Measurements from ENCODE around the gene TTC21A.

Gene TTC21A

DNA sequence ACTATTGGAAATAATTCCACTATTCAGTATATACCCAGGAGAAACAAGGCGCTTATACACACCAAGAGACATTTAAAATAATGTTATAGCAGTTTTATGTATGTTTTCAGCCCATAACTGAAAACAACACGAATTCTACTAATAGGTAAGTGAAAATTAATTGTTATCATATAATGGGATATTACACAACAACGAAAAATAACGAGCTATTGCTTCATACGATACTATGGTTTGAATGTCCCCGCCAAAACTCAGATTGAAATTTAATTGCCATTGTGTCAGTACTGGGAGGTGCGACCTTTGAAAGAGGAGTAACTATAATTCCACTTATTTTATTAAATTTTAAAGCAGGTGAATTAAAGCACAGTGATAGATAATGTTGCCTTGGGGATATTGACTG, 49.9 kb downstream of the TTC21A start:
- TF ChIP-seq, protein P1, sequence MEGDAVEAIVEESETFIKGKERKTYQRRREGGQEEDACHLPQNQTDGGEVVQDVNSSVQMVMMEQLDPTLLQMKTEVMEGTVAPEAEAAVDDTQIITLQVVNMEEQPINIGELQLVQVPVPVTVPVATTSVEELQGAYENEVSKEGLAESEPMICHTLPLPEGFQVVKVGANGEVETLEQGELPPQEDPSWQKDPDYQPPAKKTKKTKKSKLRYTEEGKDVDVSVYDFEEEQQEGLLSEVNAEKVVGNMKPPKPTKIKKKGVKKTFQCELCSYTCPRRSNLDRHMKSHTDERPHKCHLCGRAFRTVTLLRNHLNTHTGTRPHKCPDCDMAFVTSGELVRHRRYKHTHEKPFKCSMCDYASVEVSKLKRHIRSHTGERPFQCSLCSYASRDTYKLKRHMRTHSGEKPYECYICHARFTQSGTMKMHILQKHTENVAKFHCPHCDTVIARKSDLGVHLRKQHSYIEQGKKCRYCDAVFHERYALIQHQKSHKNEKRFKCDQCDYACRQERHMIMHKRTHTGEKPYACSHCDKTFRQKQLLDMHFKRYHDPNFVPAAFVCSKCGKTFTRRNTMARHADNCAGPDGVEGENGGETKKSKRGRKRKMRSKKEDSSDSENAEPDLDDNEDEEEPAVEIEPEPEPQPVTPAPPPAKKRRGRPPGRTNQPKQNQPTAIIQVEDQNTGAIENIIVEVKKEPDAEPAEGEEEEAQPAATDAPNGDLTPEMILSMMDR (IDR thresholded peaks at IDR 0.05; ENCODE audit: extremely low read depth, missing control alignments) = no peak
- DNase-seq (ENCODE audit: low spot score) = no peak

DNA sequence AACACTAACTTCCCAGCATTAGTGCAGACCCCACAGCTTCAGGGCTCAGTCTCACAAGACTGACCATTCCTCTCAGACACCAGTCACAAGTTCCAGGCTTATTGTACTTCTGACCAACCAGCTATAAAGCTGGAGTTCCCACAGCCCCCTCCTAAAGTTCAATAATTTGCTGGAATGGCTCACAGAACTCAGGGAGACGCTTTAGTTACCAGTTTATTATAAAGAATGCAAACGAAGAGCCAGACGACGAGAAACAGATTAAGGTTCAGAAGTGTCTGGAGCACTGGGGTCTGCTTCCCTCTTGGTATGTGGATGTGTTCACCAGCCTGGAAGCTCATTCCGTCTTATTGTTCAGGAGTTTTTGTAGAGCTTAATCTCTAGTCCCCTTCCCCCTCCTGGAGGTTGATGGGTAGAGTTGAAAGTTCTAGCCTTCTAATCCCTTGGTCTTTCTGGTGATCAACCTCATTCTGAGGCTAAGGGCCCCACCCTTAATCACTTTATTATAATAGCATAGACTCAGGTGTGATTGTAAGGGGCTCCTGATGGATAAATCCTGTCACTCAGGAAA, 50.8 kb downstream of the TTC21A start:
- TF ChIP-seq, protein P1 (IDR thresholded peaks at IDR 0.05; ENCODE audit: extremely low read depth, missing control alignments) = no peak
- DNase-seq (ENCODE audit: low spot score) = no peak

DNA sequence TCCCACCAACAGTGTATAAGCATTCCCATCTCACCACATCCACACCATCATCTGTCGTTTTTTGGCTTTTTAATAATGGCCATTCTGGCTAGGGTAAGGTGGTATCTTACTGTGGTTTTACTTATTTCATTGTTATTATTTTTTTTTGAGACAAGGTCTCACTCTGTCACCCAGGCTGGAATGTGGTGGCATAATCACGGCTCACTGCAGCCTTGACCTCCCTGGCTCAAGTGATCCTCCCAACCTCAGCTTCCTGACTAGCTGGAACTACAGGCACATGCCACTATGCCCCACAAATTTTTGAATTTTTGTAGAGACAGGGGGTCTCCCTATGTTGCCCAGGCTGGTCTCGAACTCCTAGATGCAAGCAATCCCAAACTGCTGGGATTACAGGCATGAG, 56.9 kb downstream of the TTC21A start:
- DNase-seq (ENCODE audit: low spot score) = no peak
- TF ChIP-seq, protein P1 (IDR thresholded peaks at IDR 0.05; ENCODE audit: extremely low read depth, missing control alignments) = no peak

DNA sequence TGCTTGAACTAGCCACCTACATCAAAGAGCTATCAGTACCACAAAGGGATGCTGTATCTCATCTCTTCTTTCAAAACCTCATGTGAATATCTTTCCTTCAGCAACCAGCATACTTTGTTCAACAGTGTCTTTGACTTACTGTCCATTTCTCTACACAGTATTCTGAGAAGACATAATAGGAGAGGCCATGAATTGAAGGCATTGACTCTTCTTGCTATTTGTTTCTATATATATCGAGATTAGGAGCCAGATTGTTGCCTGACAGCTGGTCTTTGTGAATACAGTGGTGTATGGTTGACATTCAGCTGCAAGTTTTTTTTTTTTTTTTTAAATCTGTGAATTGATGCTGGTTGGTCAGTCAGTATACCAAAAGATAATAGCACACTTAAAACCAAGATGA, 58.0 kb downstream of the TTC21A start:
- no peak for DNase-seq (ENCODE audit: low spot score)
- TF ChIP-seq, protein P1 (IDR thresholded peaks at IDR 0.05; ENCODE audit: extremely low read depth, missing control alignments) = no peak

DNA sequence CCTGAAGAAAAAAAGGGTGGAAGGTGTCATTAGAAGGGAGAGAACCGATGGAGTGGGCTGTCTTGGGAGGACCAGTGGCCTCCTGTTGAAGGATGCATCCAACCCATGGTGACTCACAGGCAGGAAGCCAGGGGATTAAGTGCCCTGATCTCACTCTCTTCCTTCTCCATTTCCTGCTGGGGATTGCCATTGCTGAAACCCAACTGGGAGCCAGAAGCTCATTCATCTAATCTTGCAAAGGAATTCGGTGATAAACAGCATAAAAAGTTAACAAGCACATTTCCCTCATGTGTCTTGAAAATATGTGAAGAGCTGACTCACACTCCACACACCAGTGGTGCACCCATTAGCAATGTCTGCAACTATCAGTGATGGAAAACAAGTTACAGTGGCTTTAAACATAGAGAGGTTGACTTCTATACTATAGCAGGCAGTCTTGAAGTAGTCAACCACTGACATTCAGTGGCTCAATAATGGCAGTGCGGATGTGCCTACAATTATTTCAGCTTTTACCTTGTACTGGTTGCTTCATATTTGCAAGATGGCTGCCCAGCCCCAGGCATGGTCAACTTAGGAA, 58.7 kb downstream of the TTC21A start:
- DNase-seq (ENCODE audit: low spot score) = no peak
- TF ChIP-seq, protein P1 (IDR thresholded peaks at IDR 0.05; ENCODE audit: extremely low read depth, missing control alignments) = no peak

DNA sequence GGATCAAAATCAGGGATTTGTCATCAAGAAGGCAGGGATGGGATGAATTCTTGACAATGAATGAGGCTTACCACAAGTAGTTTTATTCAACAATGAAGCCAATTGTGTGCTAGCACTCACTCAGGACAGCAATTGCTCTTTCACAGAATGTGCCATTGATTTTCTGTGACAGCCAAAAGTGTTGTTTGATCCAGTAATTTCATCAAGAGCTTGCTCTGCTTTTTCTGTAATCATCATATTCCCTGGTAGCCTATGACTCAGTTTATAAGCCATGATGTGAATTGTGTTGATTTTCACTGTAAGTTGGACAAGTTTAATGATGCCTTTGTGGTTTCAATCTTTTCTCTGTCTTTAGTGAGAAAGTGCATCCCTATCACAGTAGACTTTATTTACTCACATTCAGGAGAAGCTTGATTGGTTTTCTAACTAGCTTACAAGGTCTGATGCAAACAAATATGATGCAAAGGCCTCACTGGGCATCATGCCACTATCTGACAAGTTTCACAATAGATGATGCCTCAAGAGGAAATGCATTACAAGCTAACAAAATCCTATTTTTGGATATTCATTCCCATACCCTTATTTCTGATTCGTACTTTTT, 59.6 kb downstream of the TTC21A start:
- DNase-seq (ENCODE audit: low spot score) = no peak
- TF ChIP-seq, protein P1 (IDR thresholded peaks at IDR 0.05; ENCODE audit: extremely low read depth, missing control alignments) = no peak

DNA sequence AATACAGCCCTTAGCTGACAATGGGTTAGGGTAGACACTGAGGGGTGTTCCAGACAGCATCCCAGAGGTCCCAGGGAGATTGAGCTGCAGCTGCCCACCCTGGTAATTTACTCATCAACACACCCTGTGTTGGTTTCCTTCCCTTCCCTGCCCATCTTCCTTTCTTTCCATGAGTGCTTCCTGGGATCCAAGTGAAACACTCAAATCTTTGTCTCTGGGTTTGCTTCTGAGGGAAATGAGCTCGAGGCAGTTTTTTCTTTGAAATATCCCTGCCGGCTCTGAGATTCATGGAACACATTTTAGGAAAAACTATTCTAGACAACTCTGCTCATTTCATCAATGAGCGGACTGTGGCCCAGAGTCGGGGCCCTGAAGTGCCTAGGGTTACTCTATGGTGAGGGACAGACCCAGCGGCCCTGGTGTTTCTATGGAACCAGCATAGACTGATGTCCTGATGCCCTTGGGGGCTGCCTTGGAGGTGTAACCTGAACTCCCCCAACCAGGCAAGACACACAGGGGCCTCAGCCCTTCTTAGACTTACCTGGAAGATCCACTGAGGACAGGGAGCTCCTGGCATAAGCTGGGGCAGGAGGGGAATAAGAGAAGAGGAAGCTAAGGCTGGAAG, 60.8 kb downstream of the TTC21A start:
- TF ChIP-seq, protein P1 (IDR thresholded peaks at IDR 0.05; ENCODE audit: extremely low read depth, missing control alignments) = no peak
- DNase-seq (ENCODE audit: low spot score) = no peak

All from GM20000 (cell line).